Measurements from ENCODE around the gene CELA2A. TPM values are rescaled to one million over a fixed set of nuclear protein-coding genes. Genes with fewer than 3 reads are reported as not detected.
A peak's percentile ranks its signal among the peaks of the same experiment; 100 is the strongest.
"Not testable (repeated sequence)": the region's sequence is repeated elsewhere in the genome, so short reads cannot be mapped to it uniquely, and the experiment has no call there.

The CELA2A gene
- total and polyA plus RNA-seq, 11 donors: 0.76 to 1.0 (median 0.84) TPM; not detected in 6

DNA sequence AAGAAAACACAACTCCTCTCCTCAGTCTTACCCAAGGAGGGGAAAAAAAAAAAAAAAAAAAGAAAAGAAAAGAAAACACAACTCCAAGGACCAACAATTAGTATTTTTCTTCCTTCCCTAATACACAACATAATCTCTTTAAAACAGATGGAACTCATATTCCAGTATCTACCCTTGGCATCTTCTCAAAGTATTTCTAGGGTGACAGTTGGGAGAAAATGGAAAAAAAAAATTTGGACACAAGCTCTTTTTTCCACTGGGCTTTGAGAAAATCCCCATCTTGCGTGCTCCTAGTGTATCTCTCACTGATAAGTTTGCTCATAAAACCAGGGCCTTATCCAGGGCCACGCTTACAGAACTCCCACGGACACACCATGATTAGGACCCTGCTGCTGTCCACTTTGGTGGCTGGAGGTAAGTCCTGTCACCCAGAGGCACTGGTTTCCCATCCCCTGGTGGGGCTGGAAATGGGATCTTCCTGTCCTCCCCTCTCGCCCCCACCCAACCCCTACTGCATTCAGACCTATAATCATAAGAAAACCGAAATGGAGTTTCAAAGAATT, 19.3 kb downstream of the CELA2A start, which contains the start of gene CELA2B:
CELA2B (plus strand) TSS at position 353 of the 563 bp plus-strand sequence; CDS start at position 375, 22 bp downstream.
- DNase-seq: no peak

DNA sequence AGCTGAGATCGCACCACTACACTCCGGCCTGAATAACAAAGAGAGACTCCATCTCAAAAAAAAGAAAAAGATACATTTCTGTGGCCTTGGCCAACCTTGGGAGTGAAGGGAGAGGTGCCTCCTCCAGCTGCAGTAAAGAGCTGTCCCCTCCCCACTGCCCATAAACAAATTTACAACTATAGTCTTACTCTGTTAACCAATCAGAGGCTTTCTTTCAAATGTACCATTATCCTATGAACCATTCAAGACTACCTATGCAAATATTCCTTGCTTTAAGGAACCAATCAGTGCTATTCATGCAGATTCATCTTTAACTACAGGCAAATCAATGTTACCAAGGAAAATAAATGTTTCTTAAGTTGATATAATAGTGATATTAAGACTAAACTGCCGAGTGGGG, 20.4 kb downstream of the CELA2A start:
- intact Hi-C loops (cut with DNase I): no loop called here
- no peak for ATAC-seq

More for the DNA sequence above, 19.3 kb downstream of the CELA2A start, which contains the start of gene CELA2B:
- intact Hi-C loops (cut with DNase I): no loop called here
- no peak for ATAC-seq
- no peaks in the 10 kb centered on the region for H3K9me3 ChIP-seq
- H3K27ac ChIP-seq: no peak within 1 kb of the TSS
- no peaks in the 10 kb centered on the region for H3K27me3 ChIP-seq
- no peaks in the 10 kb centered on the region for H3K36me3 ChIP-seq
- TF ChIP-seq POLR2A (IDR thresholded peaks at IDR 0.05): no peak
- TF ChIP-seq, protein P1, sequence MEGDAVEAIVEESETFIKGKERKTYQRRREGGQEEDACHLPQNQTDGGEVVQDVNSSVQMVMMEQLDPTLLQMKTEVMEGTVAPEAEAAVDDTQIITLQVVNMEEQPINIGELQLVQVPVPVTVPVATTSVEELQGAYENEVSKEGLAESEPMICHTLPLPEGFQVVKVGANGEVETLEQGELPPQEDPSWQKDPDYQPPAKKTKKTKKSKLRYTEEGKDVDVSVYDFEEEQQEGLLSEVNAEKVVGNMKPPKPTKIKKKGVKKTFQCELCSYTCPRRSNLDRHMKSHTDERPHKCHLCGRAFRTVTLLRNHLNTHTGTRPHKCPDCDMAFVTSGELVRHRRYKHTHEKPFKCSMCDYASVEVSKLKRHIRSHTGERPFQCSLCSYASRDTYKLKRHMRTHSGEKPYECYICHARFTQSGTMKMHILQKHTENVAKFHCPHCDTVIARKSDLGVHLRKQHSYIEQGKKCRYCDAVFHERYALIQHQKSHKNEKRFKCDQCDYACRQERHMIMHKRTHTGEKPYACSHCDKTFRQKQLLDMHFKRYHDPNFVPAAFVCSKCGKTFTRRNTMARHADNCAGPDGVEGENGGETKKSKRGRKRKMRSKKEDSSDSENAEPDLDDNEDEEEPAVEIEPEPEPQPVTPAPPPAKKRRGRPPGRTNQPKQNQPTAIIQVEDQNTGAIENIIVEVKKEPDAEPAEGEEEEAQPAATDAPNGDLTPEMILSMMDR (IDR thresholded peaks at IDR 0.05): no peak
- H3K4me1 ChIP-seq: no peaks in the 10 kb centered on the region
- WGBS, 4 donors: 72 to 77% (median 76%) methylated on average over 5 of the region's 5 CpGs
- H3K4me3 ChIP-seq: no peak within 1 kb of the TSS

DNA sequence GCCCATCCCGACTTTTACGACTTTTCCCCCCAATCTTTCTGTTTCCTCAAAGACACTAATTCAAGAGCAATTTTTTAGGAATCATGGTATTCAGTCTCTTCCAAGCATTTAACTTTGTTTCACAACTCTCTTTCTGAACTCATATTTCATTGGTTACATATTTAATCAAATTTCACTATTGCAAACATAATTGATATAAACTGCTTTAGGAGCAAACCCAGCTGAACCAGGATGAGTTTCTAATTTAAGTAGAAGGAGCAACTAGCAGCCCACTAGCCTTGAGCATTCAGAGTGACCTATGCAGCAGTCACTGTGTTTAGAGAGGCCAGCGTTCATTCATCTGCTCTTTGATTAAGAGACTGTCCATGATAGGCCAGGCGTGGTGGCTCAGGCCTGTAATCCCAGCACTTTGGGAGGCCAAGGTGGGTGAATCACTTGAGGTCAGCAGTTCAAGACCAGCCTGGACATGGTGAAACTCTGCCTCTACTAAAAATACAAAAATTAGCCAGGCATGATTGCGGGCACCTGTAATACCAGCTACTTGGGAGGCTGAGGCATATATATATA, 21.2 kb downstream of the CELA2A start:
- H3K4me3 ChIP-seq: no peak overlapping the region
- TF ChIP-seq, protein P1 (IDR thresholded peaks at IDR 0.05): no peak
- no peak for TF ChIP-seq POLR2A (IDR thresholded peaks at IDR 0.05)
- peaks cover 0 to 5% (median 0%) of the 10 kb centered on the region in 12 donors for H3K4me1 ChIP-seq
- H3K36me3 ChIP-seq: no peaks in the 10 kb centered on the region
- 91 to 94% (median 93%) methylated on average over 5 of the region's 5 CpGs for WGBS, 4 donors
- H3K27ac ChIP-seq: no peak overlapping the region
- H3K9me3 ChIP-seq: no peaks in the 10 kb centered on the region
- intact Hi-C loops (cut with DNase I): no loop called here
- no peak for DNase-seq
- ATAC-seq: no peak
- no peaks in the 10 kb centered on the region for H3K27me3 ChIP-seq

More for the DNA sequence above, 20.4 kb downstream of the CELA2A start:
- H3K27ac ChIP-seq: no peak overlapping the region
- no peaks in the 10 kb centered on the region for H3K4me1 ChIP-seq
- H3K36me3 ChIP-seq: no peaks in the 10 kb centered on the region
- TF ChIP-seq POLR2A (IDR thresholded peaks at IDR 0.05): no peak
- TF ChIP-seq, protein P1 (IDR thresholded peaks at IDR 0.05): no peak
- H3K27me3 ChIP-seq: no peaks in the 10 kb centered on the region
- no peak overlapping the region for H3K4me3 ChIP-seq
- DNase-seq: no peak
- no peaks in the 10 kb centered on the region for H3K9me3 ChIP-seq
- WGBS, 4 donors: 90 to 96% (median 92%) methylated on average over 3 of the region's 3 CpGs

DNA sequence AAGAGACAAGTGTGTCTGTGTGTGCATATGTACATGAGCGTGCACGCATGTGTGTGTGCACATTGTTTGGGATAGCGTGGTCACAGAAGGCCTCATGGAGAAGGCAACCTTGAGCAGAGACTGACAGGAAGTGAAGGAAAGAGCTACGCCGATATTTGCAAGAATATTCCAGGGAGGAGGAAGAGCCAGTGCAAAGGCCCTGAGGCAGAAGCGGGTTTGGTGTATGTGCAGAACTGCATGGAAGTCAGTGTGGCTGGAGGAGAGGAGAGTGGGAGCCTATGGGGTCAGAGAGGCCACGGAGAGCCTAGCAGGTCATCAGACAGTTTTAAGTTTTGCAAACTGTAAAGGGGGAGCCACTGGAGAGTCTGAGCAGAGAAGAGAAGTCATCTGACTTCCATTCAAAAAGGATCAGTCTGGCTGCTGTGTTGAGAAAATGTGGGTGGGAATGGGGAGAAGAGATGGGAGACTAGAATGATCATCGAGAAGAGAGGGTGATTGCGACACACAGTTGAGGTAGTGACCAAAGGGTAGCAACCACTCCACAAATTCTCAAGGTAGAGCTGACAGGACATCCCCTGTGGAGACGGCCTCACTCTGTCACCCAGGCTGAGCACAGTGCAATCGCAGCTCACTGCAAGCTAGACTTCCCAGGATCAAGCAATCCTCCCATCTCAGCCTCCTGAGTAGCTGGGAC, 23.3 kb downstream of the CELA2A start:
- ATAC-seq (no peak), DNase-seq (no peak)
- H3K9me3 ChIP-seq: no peaks in the 10 kb centered on the region
- H3K4me3 ChIP-seq: no peak overlapping the region
- no peak overlapping the region for H3K27ac ChIP-seq
- H3K36me3 ChIP-seq: no peaks in the 10 kb centered on the region
- TF ChIP-seq, protein P1 (IDR thresholded peaks at IDR 0.05): no peak
- no peak for TF ChIP-seq POLR2A (IDR thresholded peaks at IDR 0.05)
- H3K27me3 ChIP-seq: no peaks in the 10 kb centered on the region
- intact Hi-C loops (cut with DNase I): no loop called here
- WGBS, 4 donors: 89 to 93% (median 92%) methylated on average over 11 of the region's 11 CpGs
- peaks cover 0 to 5% (median 0%) of the 10 kb centered on the region in 12 donors for H3K4me1 ChIP-seq

DNA sequence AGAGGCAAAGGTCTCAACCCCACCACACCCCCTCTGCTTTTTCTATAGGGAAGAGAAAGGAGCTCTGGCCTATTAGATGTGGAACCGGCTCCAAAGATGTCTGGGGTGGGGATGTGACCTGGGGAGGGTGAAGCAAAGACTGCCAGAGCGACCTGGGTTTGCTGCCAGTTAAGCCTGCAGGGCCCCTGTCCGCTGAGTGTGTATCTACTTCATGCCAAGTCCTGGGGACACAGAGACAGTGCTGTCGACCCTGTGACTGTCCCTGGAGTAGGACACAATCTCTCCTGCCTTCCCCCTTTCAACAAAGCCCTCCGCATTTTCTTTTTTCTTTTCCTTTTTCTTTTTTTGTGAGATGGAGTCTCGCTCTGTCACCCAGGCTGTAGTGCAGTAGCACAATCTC, 25.9 kb downstream of the CELA2A start:
- H3K27ac ChIP-seq; H3K4me3 ChIP-seq; H3K36me3 ChIP-seq; DNase-seq; H3K27me3 ChIP-seq; H3K4me1 ChIP-seq; intact Hi-C loops (cut with DNase I); H3K9me3 ChIP-seq: not testable (repeated sequence)
- ATAC-seq: peak in 3 of 4 donors; percentile 47 to 75 (median 54)
- WGBS, 4 donors: 56 to 73% (median 60%) methylated on average over 6 of the region's 6 CpGs

DNA sequence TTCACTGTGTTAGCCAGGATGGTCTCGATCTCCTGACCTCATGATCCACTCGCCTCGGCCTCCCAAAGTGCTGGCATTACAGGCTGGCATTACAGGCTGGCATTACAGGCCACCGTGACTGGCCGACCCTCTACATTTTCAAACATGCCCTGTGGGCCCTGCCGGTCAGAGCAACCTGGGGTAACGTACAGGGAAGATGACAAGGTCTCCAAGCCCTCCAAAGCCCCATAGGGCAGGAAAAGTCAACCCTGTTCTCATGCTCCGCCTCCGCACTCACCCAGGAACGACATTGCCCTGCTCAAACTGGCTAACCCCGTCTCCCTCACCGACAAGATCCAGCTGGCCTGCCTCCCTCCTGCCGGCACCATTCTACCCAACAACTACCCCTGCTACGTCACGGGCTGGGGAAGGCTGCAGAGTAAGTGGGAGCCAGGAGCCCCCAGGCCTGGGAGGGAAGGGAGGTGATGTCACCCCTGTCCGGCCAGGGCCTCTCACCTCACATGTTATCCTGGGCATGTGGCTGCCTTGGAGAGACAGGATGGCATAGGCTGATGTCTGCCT, 26.5 kb downstream of the CELA2A start:
- H3K4me3 ChIP-seq; H3K27me3 ChIP-seq; intact Hi-C loops (cut with DNase I); H3K27ac ChIP-seq; H3K9me3 ChIP-seq; H3K36me3 ChIP-seq; DNase-seq; H3K4me1 ChIP-seq: not testable (repeated sequence)
- 77 to 91% (median 79%) methylated on average over 6 to 14 of the region's 16 CpGs for WGBS, 4 donors
- ATAC-seq: peak in 1 of 4 donors; percentile 21

All from heart left ventricle (tissue), 16 donors.